ENCODE measurements around the gene SPATA46. TPM values are rescaled to one million over a fixed set of nuclear protein-coding genes. Genes with fewer than 3 reads are reported as not detected.

SPATA46 gene
- total and polyA plus RNA-seq, 7 donors = not detected

- H3K27me3 ChIP-seq = no peaks in the 10 kb centered on the region
- H3K4me3 ChIP-seq = no peak overlapping the region
- H3K9me3 ChIP-seq = no peaks in the 10 kb centered on the region
- TF ChIP-seq EP300 (IDR thresholded peaks at IDR 0.05) (no peak), POLR2A (IDR thresholded peaks at IDR 0.05) (no peak), CTCF (IDR thresholded peaks at IDR 0.05) (no peak), POLR2AphosphoS5 (IDR thresholded peaks at IDR 0.05) (no peak)
- no peaks in the 10 kb centered on the region for H3K36me3 ChIP-seq
- H3K27ac ChIP-seq = no peak overlapping the region
- no peaks in the 10 kb centered on the region for H3K4me1 ChIP-seq
- 63 to 86% methylated on average over 2 of the region's 2 CpGs for WGBS, 2 donors
- intact Hi-C loops (cut with DNase I) = no loop called here
- DNase-seq = no peak
Measured at GRCh38 chr1:162324396-162324795, 52.3 kb downstream of the SPATA46 start.

Small RNA genes within 50 kb of the gene (small RNA-seq; reads per million reads assigned to genes)
- gene MIR556 (0 reads per million in 3 donors), gene RNA5SP61 (0 reads per million in 3 donors)

Other genes with a start within 250 kb of the SPATA46 start
- 10 to 100 TPM in 3 of 4 donors, 1 to 10 TPM in 1; 8.2 to 16.1 (median 12.3) TPM for gene C1orf226, start 4.9 kb upstream of the SPATA46 start, total RNA-seq
- gene C1orf226, start 4.9 kb upstream of the SPATA46 start, polyA plus RNA-seq = 10 to 100 TPM in 2 of 3 donors, 1 to 10 TPM in 1; 6.6 to 16.1 (median 14.8) TPM
- gene SH2D1B, start 35.3 kb upstream of the SPATA46 start, total RNA-seq = not detected
- 1 to 10 TPM in 1 of 3 donors, under 1 TPM in 2; 0.60 to 2.3 (median 0.92) TPM for gene SH2D1B, start 35.3 kb upstream of the SPATA46 start, polyA plus RNA-seq
- gene UHMK1, start 121.0 kb upstream of the SPATA46 start, total RNA-seq = 10 to 100 TPM; 24.9 to 34.6 (median 28.8) TPM
- 10 to 100 TPM; 11.4 to 20.2 (median 16.0) TPM for gene UHMK1, start 121.0 kb upstream of the SPATA46 start, polyA plus RNA-seq
- gene UAP1, start 184.9 kb upstream of the SPATA46 start, total RNA-seq = 100 to 1,000 TPM in 1 of 4 donors, 10 to 100 TPM in 3; 64.6 to 145 (median 78.8) TPM
- gene UAP1, start 184.9 kb upstream of the SPATA46 start, polyA plus RNA-seq = 100 to 1,000 TPM in 2 of 3 donors, 10 to 100 TPM in 1; 55.5 to 141 (median 123) TPM